ENCODE data around the gene SMARCE1.

The SMARCE1 gene

GRCh38 chr17:40577611-40578065 lies 70.0 kb downstream of the SMARCE1 start:
- DNase-seq, result no peak

- DNase-seq, result no peak
These were observed 71.4 kb downstream of the SMARCE1 start for GRCh38 chr17:40576113-40576740.

Measured in CD4-positive, alpha-beta T cell treated with Interferon gamma for 1 hour (primary cell).